ENCODE results near the gene FREM2.

- TF ChIP-seq CTCF (IDR thresholded peaks at IDR 0.05) (no peak), POLR2A (IDR thresholded peaks at IDR 0.05) (no peak)
Measured at GRCh38 chr13:38669234-38669964, 17.5 kb upstream of the FREM2 start.

Measured in sigmoid colon (tissue), 3 donors.